Epithelial cell of esophagus (primary cell): Measurements from ENCODE around the gene CEACAM7.

ENCODE experiments used
- DNase-seq: peaks from one replicate; pipeline ENCODE4 v3.0.0; 2010; ENCODE audit warnings: low read depth
- H3K4me3 ChIP-seq: 2 replicates; pipeline ENCODE4 v1.5.1; 2011; ENCODE audit warnings: mild to moderate bottlenecking, low read length, control low read depth
- CTCF ChIP-seq: IDR thresholded peaks from 2 replicates; pipeline ENCODE4 v1.5.1; 2011; ENCODE audit warnings: low read depth, mild to moderate bottlenecking, low read length, control low read depth, inconsistent platforms; ENCODE audit not compliant: insufficient read depth; ENCODE audit errors: missing control alignments

Gene CEACAM7

GRCh38 chr19:41688098-41688497, at the start of gene CEACAM7:
CEACAM7 (minus strand) TSS chr19:41688270; CDS start chr19:41688165, 105 bp downstream.
- H3K4me3 ChIP-seq = no peak within 1 kb of the TSS
- no peak for TF ChIP-seq CTCF
- no peak for DNase-seq

- no peak for TF ChIP-seq CTCF
- no peak overlapping the region for H3K4me3 ChIP-seq
- DNase-seq = peak; percentile 21
Observed at GRCh38 chr19:41735071-41735600, 47.1 kb upstream of the CEACAM7 start.

- H3K4me3 ChIP-seq = no peak overlapping the region
- no peak for TF ChIP-seq CTCF
- DNase-seq = peak; percentile 18
Observed at GRCh38 chr19:41734585-41734984, 46.5 kb upstream of the CEACAM7 start.

GRCh38 chr19:41734156-41734555, 46.1 kb upstream of the CEACAM7 start:
- no peak for DNase-seq
- TF ChIP-seq CTCF = no peak
- no peak overlapping the region for H3K4me3 ChIP-seq

- TF ChIP-seq CTCF = no peak
- H3K4me3 ChIP-seq = no peak overlapping the region
- no peak for DNase-seq
Observed at GRCh38 chr19:41726493-41726892, 38.4 kb upstream of the CEACAM7 start.

GRCh38 chr19:41720103-41720502, 32.0 kb upstream of the CEACAM7 start:
- H3K4me3 ChIP-seq = no peak overlapping the region
- no peak for DNase-seq
- TF ChIP-seq CTCF = no peak

GRCh38 chr19:41718761-41719160, 30.7 kb upstream of the CEACAM7 start:
- no peak for TF ChIP-seq CTCF
- no peak for DNase-seq
- H3K4me3 ChIP-seq = no peak overlapping the region
